C1 segment of cervical spinal cord (tissue), 14 donors: ENCODE results near the gene AZIN2.
A peak's percentile ranks its signal among the peaks of the same experiment; 100 is the strongest.
"Not testable (repeated sequence)": the region's sequence is repeated elsewhere in the genome, so short reads cannot be mapped to it uniquely, and the experiment has no call there.

Experiments used
- DNase-seq, 14 donors: peaks; one replicate each; lab custom pipeline; 2025; lab: John Stamatoyannopoulos, UW

The AZIN2 gene

GRCh38 chr1:33080885-33081553 lies at the start of gene AZIN2:
TSS of gene AZIN2 (plus strand) at chr1:33081153. CDS start at chr1:33082250, 1,097 bp downstream.
- DNase-seq = peak; percentile 35 to 95 (median 92)

GRCh38 chr1:33031506-33031905 lies 49.4 kb upstream of the AZIN2 start:
- DNase-seq = no peak

GRCh38 chr1:33032126-33032869 lies 48.7 kb upstream of the AZIN2 start:
- DNase-seq = no peak

GRCh38 chr1:33036051-33036525 lies 44.9 kb upstream of the AZIN2 start:
- DNase-seq = no peak

GRCh38 chr1:33036526-33037503 lies 44.1 kb upstream of the AZIN2 start, which contains the start of gene AK2:
TSS of gene AK2 (minus strand) at chr1:33036883. CDS start at chr1:33036828, 55 bp downstream.
- DNase-seq = peak; percentile 66 to 99 (median 93)

- peak in 1 of 14 donors; percentile 15 for DNase-seq
These were observed 41.1 kb upstream of the AZIN2 start for GRCh38 chr1:33039840-33040239.

GRCh38 chr1:33041026-33041425 lies 39.9 kb upstream of the AZIN2 start:
- DNase-seq = no peak

- peak in 1 of 14 donors; percentile 97 for DNase-seq
These were observed 38.1 kb upstream of the AZIN2 start for GRCh38 chr1:33042831-33043230.

GRCh38 chr1:33043267-33044092 lies 37.5 kb upstream of the AZIN2 start:
- no peak for DNase-seq

GRCh38 chr1:33045246-33045645 lies 35.7 kb upstream of the AZIN2 start:
- no peak for DNase-seq

- DNase-seq = no peak
These were observed 35.1 kb upstream of the AZIN2 start for GRCh38 chr1:33045814-33046213.

- DNase-seq = not testable (repeated sequence)
These were observed 34.7 kb upstream of the AZIN2 start for GRCh38 chr1:33046234-33046633.

GRCh38 chr1:33047290-33047689 lies 33.7 kb upstream of the AZIN2 start:
- DNase-seq = no peak

- DNase-seq = no peak
These were observed 33.1 kb upstream of the AZIN2 start for GRCh38 chr1:33047839-33048305.

GRCh38 chr1:33048426-33048825 lies 32.5 kb upstream of the AZIN2 start:
- DNase-seq = no peak

GRCh38 chr1:33049371-33049770 lies 31.6 kb upstream of the AZIN2 start:
- DNase-seq = no peak

GRCh38 chr1:33050221-33051076 lies 30.5 kb upstream of the AZIN2 start:
- DNase-seq = peak in 1 of 14 donors; percentile 14

- peak in 10 of 14 donors; percentile 17 to 64 (median 37) for DNase-seq
These were observed 25.5 kb upstream of the AZIN2 start for GRCh38 chr1:33055210-33056008.

- peak in 1 of 14 donors; percentile 27 for DNase-seq
These were observed 24.5 kb upstream of the AZIN2 start for GRCh38 chr1:33056426-33056825.
